K562 (cell line): ENCODE data around the gene SLC35B4. TPM values are rescaled to one million over a fixed set of nuclear protein-coding genes. Genes with fewer than 3 reads are reported as not detected.

ENCODE experiments used
- BRD4 ChIP-seq: fragments of 200-600 bp; sonication (generic); IDR thresholded peaks from 2 replicates; pipeline ENCODE4 v1.6.1; 2017; ENCODE audit warnings: inconsistent platforms
- CBFA2T3 ChIP-seq: fragments of 450-650 bp; IDR thresholded peaks from 2 replicates; pipeline ENCODE4 v1.6.1; 2017
- CSDE1 ChIP-seq, 2 experiments: fragments of 450-650 bp; IDR thresholded peaks; 2 replicates each; pipeline ENCODE4 v1.6.1; 2016; ENCODE audit warnings: mild to moderate bottlenecking in 1 of 2
- EGR1 ChIP-seq: fragments of 450-650 bp; conservative IDR thresholded peaks from 2 replicates; pipeline ENCODE4 v1.6.1; 2017; ENCODE audit warnings: mild to moderate bottlenecking
- FOXA1 ChIP-seq: fragments of 450-650 bp; IDR thresholded peaks from 2 replicates; pipeline ENCODE4 v1.6.1; 2016; ENCODE audit warnings: mild to moderate bottlenecking, borderline replicate concordance
- GATAD2B ChIP-seq: fragments of 450-650 bp; IDR thresholded peaks from 2 replicates; pipeline ENCODE4 v1.6.1; 2017; ENCODE audit warnings: mild to moderate bottlenecking, borderline replicate concordance
- JUND ChIP-seq, 2 experiments: IDR thresholded peaks; 2 replicates in 1 of 2; 3 replicates in 1 of 2; pipeline ENCODE4 v1.6.1; 2011; ENCODE audit warnings: borderline replicate concordance in 2 of 2, low read depth in 2 of 2, low read length in 2 of 2, improper control_type of control experiment in 1 of 2, missing biosample characterization in 1 of 2, missing genetic modification characterization in 1 of 2, missing genetic modification reagents in 1 of 2
- LEF1 ChIP-seq: fragments of 450-650 bp; IDR thresholded peaks from 2 replicates; pipeline ENCODE4 v1.6.1; 2016; ENCODE audit warnings: mild to moderate bottlenecking
- POLR2AphosphoS5 ChIP-seq: IDR thresholded peaks from 2 replicates; pipeline ENCODE4 v1.6.1; 2011; ENCODE audit warnings: mild to moderate bottlenecking, low read depth, low read length, moderate library complexity; ENCODE audit not compliant: control insufficient read depth, insufficient read depth
- RREB1 ChIP-seq: fragments of 250-450 bp; sonication (Bioruptor Pico); IDR thresholded peaks from 2 replicates; pipeline ENCODE4 v1.4.0; 2020
- SIRT6 ChIP-seq: IDR thresholded peaks from one replicate; pipeline ENCODE4 v1.6.1; 2012; ENCODE audit warnings: low read depth, mild to moderate bottlenecking, control low read depth, inconsistent platforms, low read length, moderate library complexity
- TFAM ChIP-seq: fragments of 250-450 bp; sonication (Bioruptor Pico); conservative IDR thresholded peaks from 2 replicates; pipeline ENCODE4 v1.5.0; 2021; ENCODE audit warnings: mild to moderate bottlenecking, moderate library complexity
- ZNF133 ChIP-seq: fragments of 250-450 bp; sonication (Bioruptor Pico); IDR thresholded peaks from 2 replicates; pipeline ENCODE4 v1.4.0; 2020; ENCODE audit warnings: mild to moderate bottlenecking
- ZNF239 ChIP-seq: fragments of 250-450 bp; sonication (Bioruptor Pico); IDR thresholded peaks from 2 replicates; pipeline ENCODE4 v1.4.0; 2020; ENCODE audit warnings: mild to moderate bottlenecking
- ZNF24 ChIP-seq: fragments of 450-650 bp; IDR thresholded peaks from 2 replicates; pipeline ENCODE4 v1.6.1; 2016
- ZNF655 ChIP-seq: fragments of 250-450 bp; sonication (Bioruptor Pico); IDR thresholded peaks from 2 replicates; pipeline ENCODE4 v1.5.0; 2021
- ZNF780A ChIP-seq: fragments of 250-450 bp; sonication (Bioruptor Pico); IDR thresholded peaks from 2 replicates; pipeline ENCODE4 v1.5.0; 2021; ENCODE audit warnings: mild to moderate bottlenecking
- ZNF79 ChIP-seq: fragments of 250-450 bp; sonication (Bioruptor Pico); IDR thresholded peaks from 2 replicates; pipeline ENCODE4 v1.4.0; 2020; ENCODE audit warnings: low read depth, mild to moderate bottlenecking, moderate library complexity
- polyA plus RNA-seq, 8 experiments: library from polyadenylated mRNA; depleted of rRNA in 4 of 8; stranded (reverse) in 5 of 8; unstranded in 3 of 8; fragments of >200 nt; fragmentation: Nextera tagmentation in 2 of 8; fragmentation: Illumina TruSeq in 1 of 8; extraction: Ambion mirVana in 2 of 8; extraction: Trizol in 1 of 8; gene quantifications; 2 replicates each; pipeline versions ENCODE4 v1.2.1 to v1.2.3, GENCODE V29; 2011 to 2014; ENCODE audit warnings: inconsistent platforms in 1 of 8, missing spikeins in 1 of 8
- total RNA-seq, 7 experiments: library from RNA; depleted of rRNA in 6 of 7; stranded (reverse); fragments of >200 nt in 6 of 7; fragmentation: Illumina TruSeq in 2 of 7; extraction: Trizol in 2 of 7; gene quantifications; 2 replicates each; pipeline versions ENCODE4 v1.2.1 to v1.2.3, GENCODE V29; 2011 to 2021; ENCODE audit warnings: low replicate concordance in 1 of 7
- TF ChIP-seq, protein P1 (sequence below): fragments of 450-650 bp; formaldehyde crosslinking; IDR thresholded peaks from 2 replicates; pipeline ENCODE4 v1.4.0; 2020; ENCODE audit warnings: mild to moderate bottlenecking

The SLC35B4 gene
- total and polyA plus RNA-seq, 9 of the 15 experiments (the other 6 are each of a cell fraction or from before 2014, with no cell fraction given), result 6.1 to 34.9 (median 17.6) TPM

- TF ChIP-seq RREB1 (0 out of 2 replicates have a peak, but pooled peaks have one; percentile 32), GATAD2B (no peak), CSDE1 (IDR thresholded peaks at IDR 0.05) (no peak), JUND (IDR thresholded peaks at IDR 0.05; ENCODE audit: borderline replicate concordance, low read depth, low read length) (peak; percentile 72; the same call in 1 of the 2 replicates), JUND (tag; IDR thresholded peaks at IDR 0.05; ENCODE audit: borderline replicate concordance, low read depth, low read length) (no peak; the same call in 2 of the 3 replicates), TFAM (no peak), LEF1 (no peak), ZNF780A (CRISPR knock-in tag) (no peak), SIRT6 (no peak), ZNF79 (CRISPR knock-in tag) (peak; percentile 27; the same call in 1 of the 2 replicates), ZNF655 (CRISPR knock-in tag) (no peak), FOXA1 (no peak), ZNF239 (CRISPR knock-in tag) (peak; percentile 12), CBFA2T3 (no peak), ZNF24 (no peak), BRD4 (no peak), EGR1 (no peak), ZNF133 (CRISPR knock-in tag) (0 out of 2 replicates have a peak, but pooled peaks have one; percentile 15), POLR2AphosphoS5 (no peak)
- TF ChIP-seq, protein P1, sequence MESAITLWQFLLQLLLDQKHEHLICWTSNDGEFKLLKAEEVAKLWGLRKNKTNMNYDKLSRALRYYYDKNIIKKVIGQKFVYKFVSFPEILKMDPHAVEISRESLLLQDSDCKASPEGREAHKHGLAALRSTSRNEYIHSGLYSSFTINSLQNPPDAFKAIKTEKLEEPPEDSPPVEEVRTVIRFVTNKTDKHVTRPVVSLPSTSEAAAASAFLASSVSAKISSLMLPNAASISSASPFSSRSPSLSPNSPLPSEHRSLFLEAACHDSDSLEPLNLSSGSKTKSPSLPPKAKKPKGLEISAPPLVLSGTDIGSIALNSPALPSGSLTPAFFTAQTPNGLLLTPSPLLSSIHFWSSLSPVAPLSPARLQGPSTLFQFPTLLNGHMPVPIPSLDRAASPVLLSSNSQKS, result no peak
Measured at GRCh38 chr7:134362587-134363483, 46.1 kb upstream of the SLC35B4 start (continued).
